Omental fat pad (tissue), 4 donors: ENCODE results near the gene RSPO4. TPM values are rescaled to one million over a fixed set of nuclear protein-coding genes. Genes with fewer than 3 reads are reported as not detected.

ENCODE experiments used
- ATAC-seq: fragments of 150-250 bp; one replicate; pipeline ENCODE4 v1.9.1; 2016; ENCODE audit warnings: mild to moderate bottlenecking, moderate library complexity; ENCODE audit not compliant: low FRiP score
- DNase-seq: peaks from one replicate; pipeline ENCODE4 v3.0.0-alpha.2; 2019; ENCODE audit warnings: low spot score
- total RNA-seq, 4 donors: library from RNA; depleted of rRNA; stranded (reverse); fragments of >200 nt; gene quantifications; one replicate each; pipeline ENCODE4 v1.1.0, GENCODE V29; 2016
- TF ChIP-seq, protein P1 (sequence below), 3 donors: fragments of 450-650 bp; IDR thresholded peaks; one replicate each; pipeline ENCODE4 v1.5.1; 2016 to 2017; ENCODE audit warnings: antibody characterized with exemption in 3 of 3, mild to moderate bottlenecking in 3 of 3, moderate library complexity in 2 of 3

The RSPO4 gene
- total RNA-seq, 4 donors from 2014 or later = not detected

DNA sequence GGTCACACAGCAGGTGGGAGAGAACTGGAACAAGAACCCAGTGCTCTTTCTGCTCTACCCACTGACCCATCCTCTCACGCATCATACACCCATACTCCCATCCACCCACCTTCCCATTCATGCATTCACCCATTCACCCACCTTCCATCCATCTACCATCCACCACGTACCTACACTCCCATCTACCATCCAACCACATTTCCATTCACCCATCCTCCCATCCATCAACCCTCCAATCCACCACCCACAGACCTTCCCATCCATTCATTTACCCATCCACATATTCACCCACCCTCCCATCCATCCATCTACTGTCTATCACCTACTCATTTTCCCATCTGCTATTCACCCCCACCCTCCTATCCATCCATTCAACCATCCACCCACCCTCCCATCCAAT, 17.2 kb upstream of the RSPO4 start:
- ATAC-seq = no peak
- DNase-seq = no peak
- TF ChIP-seq, protein P1, sequence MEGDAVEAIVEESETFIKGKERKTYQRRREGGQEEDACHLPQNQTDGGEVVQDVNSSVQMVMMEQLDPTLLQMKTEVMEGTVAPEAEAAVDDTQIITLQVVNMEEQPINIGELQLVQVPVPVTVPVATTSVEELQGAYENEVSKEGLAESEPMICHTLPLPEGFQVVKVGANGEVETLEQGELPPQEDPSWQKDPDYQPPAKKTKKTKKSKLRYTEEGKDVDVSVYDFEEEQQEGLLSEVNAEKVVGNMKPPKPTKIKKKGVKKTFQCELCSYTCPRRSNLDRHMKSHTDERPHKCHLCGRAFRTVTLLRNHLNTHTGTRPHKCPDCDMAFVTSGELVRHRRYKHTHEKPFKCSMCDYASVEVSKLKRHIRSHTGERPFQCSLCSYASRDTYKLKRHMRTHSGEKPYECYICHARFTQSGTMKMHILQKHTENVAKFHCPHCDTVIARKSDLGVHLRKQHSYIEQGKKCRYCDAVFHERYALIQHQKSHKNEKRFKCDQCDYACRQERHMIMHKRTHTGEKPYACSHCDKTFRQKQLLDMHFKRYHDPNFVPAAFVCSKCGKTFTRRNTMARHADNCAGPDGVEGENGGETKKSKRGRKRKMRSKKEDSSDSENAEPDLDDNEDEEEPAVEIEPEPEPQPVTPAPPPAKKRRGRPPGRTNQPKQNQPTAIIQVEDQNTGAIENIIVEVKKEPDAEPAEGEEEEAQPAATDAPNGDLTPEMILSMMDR (IDR thresholded peaks at IDR 0.05) = no peak

- ATAC-seq (no peak), DNase-seq (no peak)
- TF ChIP-seq, protein P1 (IDR thresholded peaks at IDR 0.05) = no peak
Observed at GRCh38 chr20:1017677-1018076, 15.6 kb upstream of the RSPO4 start.

- no peak for DNase-seq
- TF ChIP-seq, protein P1 (IDR thresholded peaks at IDR 0.05) = no peak
- no peak for ATAC-seq
Observed at GRCh38 chr20:1015181-1015580, 13.1 kb upstream of the RSPO4 start.

DNA sequence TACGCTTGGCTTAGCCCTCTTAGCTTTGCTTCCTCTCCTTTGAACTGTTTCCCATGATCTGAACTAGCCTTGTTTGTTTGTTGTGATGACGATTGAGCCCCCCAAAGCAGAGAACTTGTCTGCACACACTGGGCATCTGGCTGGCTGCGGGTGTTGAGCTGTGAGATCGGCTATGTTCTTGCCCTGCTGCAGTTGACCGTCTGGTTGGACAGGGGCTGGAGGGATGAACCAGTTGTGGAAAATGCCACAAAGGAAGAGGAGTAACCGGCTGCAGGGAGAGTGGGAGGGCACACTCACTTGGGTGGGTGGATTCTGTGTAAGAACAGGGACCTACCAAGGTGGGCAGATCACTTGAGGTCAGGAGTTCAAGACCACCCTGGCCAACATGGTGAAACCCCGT, 12.4 kb upstream of the RSPO4 start:
- DNase-seq = no peak
- TF ChIP-seq, protein P1 (IDR thresholded peaks at IDR 0.05) = no peak

DNA sequence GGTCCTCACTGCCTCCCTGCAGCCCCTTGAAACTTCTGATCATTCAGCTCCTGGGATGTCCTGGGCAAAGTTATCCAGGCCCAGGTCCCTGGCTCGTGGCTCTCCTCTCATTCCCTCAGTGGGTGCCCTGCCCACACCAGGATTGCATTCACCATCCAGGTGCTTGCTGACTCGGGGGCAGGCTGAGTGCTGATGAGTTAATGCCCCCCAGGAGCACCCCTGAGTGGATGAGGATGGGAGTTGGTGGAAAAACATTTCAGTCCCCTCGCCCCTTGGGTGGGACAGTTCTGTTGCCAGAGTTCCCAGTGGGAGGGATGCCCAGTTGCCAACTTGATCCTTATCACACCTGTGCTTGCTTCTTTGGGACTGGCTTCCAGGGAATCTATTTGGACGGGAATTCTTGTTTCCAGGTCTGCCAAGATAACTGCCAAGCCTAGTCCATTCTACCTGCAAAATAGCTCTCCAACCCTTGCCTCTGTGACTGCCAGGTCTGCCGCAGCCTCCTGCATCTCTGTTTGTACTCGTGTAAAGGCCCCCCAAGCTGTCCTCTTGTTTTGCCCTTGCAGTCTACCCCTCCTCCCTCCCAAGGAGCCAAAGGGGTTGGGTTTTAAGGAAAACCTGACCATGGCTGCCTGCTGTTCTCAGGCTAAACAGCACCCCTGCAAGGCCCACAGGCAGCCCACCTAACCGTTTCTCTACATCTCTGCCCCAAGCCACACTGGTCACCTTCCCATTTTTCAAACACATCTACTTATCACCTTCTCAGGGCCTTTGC, 11.6 kb upstream of the RSPO4 start:
- TF ChIP-seq, protein P1 (IDR thresholded peaks at IDR 0.05) = no peak
- ATAC-seq (no peak), DNase-seq (no peak)

More for the DNA sequence above, 12.4 kb upstream of the RSPO4 start:
- ATAC-seq = no peak

DNA sequence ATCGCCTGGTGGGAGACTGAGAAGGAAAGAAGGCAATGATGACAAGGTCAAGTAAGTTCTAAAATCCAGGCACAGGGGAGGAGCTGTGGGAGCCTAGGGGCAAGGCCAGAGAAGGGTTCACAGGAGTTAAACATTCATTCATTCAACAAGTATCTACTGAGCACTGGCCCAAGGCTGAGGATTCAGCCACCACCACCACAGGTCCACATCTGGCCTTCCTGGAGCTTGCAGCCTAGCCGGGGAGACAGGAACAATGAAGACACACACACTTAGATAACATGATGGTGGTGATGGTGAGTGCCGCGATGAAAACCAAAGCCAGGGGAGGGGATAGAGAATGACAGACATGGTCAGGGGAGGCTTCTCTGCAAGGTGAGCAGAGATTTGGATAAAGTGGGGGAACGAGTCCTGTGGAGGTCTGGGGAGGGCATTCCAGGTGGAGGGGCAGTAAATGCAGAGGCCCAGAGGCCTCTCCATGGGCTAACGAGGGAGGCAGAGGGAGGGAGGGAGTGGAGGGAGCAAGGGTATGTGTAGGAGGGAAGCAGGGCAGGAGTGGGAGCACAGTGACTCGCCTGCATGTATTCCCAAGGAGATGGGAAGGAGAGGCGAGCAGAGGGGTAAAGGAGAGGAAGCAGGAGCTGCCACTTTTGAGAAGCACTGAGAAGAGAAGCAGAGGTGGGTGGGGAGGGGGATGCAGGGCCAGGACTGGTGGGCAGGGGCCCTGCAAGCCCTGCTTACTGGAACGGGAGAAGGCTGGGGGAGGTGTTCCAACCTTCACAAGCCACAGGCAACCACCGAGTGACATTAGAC, 10.5 kb upstream of the RSPO4 start:
- TF ChIP-seq, protein P1 (IDR thresholded peaks at IDR 0.05) = no peak
- no peak for ATAC-seq
- no peak for DNase-seq
